IMR-90 (cell line): ENCODE measurements around the gene RFX4. TPM values are rescaled to one million over a fixed set of nuclear protein-coding genes. Genes with fewer than 3 reads are reported as not detected.

Experiments
- ATAC-seq: fragments of 200-7000 bp; cut with Tn5 transposase; 2 replicates; pipeline ENCODE4 v1.9.1; 2020; ENCODE audit warnings: low read depth, mild to moderate bottlenecking, moderate library complexity
- BruUV-seq: library from RNA; stranded (reverse); fragments of 400-500 nt; replicated peaks from 2 replicates; lab custom pipeline; 2021; lab: Mats Ljungman, UMichigan
- CTCF ChIA-PET: fragments of 300-600 bp; formaldehyde crosslinking; extraction: SDS; loops from one replicate; lab custom pipeline; 2021; ENCODE audit warnings: antibody characterized with exemption; lab: Yijun Ruan, JAX
- POLR2A ChIA-PET: fragments of 300-600 bp; sonication (Branson Sonifier 250); formaldehyde crosslinking; loops from one replicate; lab custom pipeline; 2022; ENCODE audit warnings: antibody characterized with exemption; ENCODE audit not compliant: unreplicated experiment; lab: Charles Lee
- DNase-seq: peaks from one replicate; pipeline ENCODE4 v3.0.0; 2013
- H2AFZ ChIP-seq: replicated peaks from 2 replicates; pipeline ENCODE3; 2013; ENCODE audit warnings: low read length, mild to moderate bottlenecking; ENCODE audit not compliant: poor library complexity
- H2AK5ac ChIP-seq: 2 replicates; pipeline ENCODE4 v1.6.1; 2013; ENCODE audit warnings: low read depth, low read length, inconsistent platforms
- H2AK9ac ChIP-seq: replicated peaks from 2 replicates; pipeline ENCODE3; 2013; ENCODE audit warnings: mild to moderate bottlenecking, low read depth, low read length, moderate library complexity; ENCODE audit not compliant: poor library complexity
- H2BK120ac ChIP-seq: 2 replicates; pipeline ENCODE4 v1.6.1; 2013; ENCODE audit warnings: low read depth, low read length, inconsistent platforms
- H2BK15ac ChIP-seq: 3 replicates; pipeline ENCODE4 v1.6.1; 2013; ENCODE audit warnings: low read depth, low read length, inconsistent platforms
- H2BK20ac ChIP-seq: 2 replicates; pipeline ENCODE4 v1.6.1; 2013; ENCODE audit warnings: low read depth, mild to moderate bottlenecking, inconsistent platforms, low read length, moderate library complexity
- H2BK5ac ChIP-seq: 2 replicates; pipeline ENCODE4 v1.6.1; 2013; ENCODE audit warnings: mild to moderate bottlenecking, low read depth, low read length, inconsistent platforms; ENCODE audit not compliant: poor library complexity, severe bottlenecking
- H3K14ac ChIP-seq: replicated peaks from 2 replicates; pipeline ENCODE4 v1.6.1; 2013; ENCODE audit warnings: low read depth, low read length, inconsistent platforms
- H3K18ac ChIP-seq: 2 replicates; pipeline ENCODE4 v1.6.1; 2013; ENCODE audit warnings: low read depth, low read length, control low read depth
- H3K23ac ChIP-seq: 2 replicates; pipeline ENCODE4 v1.6.1; 2013; ENCODE audit warnings: low read depth, low read length, inconsistent platforms
- H3K27ac ChIP-seq: 2 replicates; pipeline ENCODE4 v1.5.1; 2013; ENCODE audit warnings: mild to moderate bottlenecking, control low read depth, low read length; ENCODE audit not compliant: insufficient read depth
- H3K27me3 ChIP-seq: 2 replicates; pipeline ENCODE4 v1.6.1; 2013; ENCODE audit warnings: low read length; ENCODE audit not compliant: control insufficient read depth, insufficient read depth
- H3K36me3 ChIP-seq: 2 replicates; pipeline ENCODE4 v1.6.1; 2013; ENCODE audit warnings: low read length, mixed read lengths; ENCODE audit not compliant: control insufficient read depth, insufficient read depth
- H3K4ac ChIP-seq: 2 replicates; pipeline ENCODE4 v1.6.1; 2013; ENCODE audit warnings: low read depth, low read length, inconsistent platforms
- H3K4me1 ChIP-seq: 2 replicates; pipeline ENCODE4 v1.6.1; 2013; ENCODE audit warnings: low read length, mixed read lengths; ENCODE audit not compliant: control insufficient read depth, insufficient read depth
- H3K4me2 ChIP-seq: 2 replicates; pipeline ENCODE4 v1.6.1; 2013; ENCODE audit warnings: low read depth, mild to moderate bottlenecking, control low read depth, low read length, moderate library complexity
- H3K4me3 ChIP-seq: 2 replicates; pipeline ENCODE4 v1.5.1; 2013; ENCODE audit warnings: low read depth, mild to moderate bottlenecking, control low read depth, low read length, moderate library complexity; ENCODE audit not compliant: insufficient read depth
- H3K56ac ChIP-seq: 2 replicates; pipeline ENCODE4 v1.6.1; 2013; ENCODE audit warnings: low read length, inconsistent platforms; ENCODE audit not compliant: insufficient read depth; ENCODE audit errors: extremely low read depth
- H3K79me1 ChIP-seq, 2 experiments: 2 replicates each; pipeline ENCODE4 v1.6.1; 2013; ENCODE audit warnings: low read length in 2 of 2, inconsistent platforms in 1 of 2, low read depth in 1 of 2
- H3K9ac ChIP-seq: 2 replicates; pipeline ENCODE4 v1.6.1; 2013; ENCODE audit warnings: low read depth, low read length, control low read depth
- H3K9me1 ChIP-seq: 2 replicates; pipeline ENCODE4 v1.6.1; 2013; ENCODE audit warnings: low read length, inconsistent platforms; ENCODE audit not compliant: insufficient read depth
- H3K9me3 ChIP-seq: 2 replicates; pipeline ENCODE4 v1.6.1; 2013; ENCODE audit warnings: low read length; ENCODE audit not compliant: control insufficient read depth, insufficient read depth
- H4K20me1 ChIP-seq: 2 replicates; pipeline ENCODE4 v1.6.1; 2013; ENCODE audit warnings: low read length, inconsistent platforms; ENCODE audit not compliant: insufficient read depth
- H4K5ac ChIP-seq: 2 replicates; pipeline ENCODE4 v1.6.1; 2013; ENCODE audit warnings: mild to moderate bottlenecking, low read depth, low read length, control low read depth
- H4K8ac ChIP-seq, 2 experiments: 2 replicates each; pipeline ENCODE4 v1.6.1; 2013; ENCODE audit warnings: low read depth in 2 of 2, low read length in 2 of 2, control low read depth in 1 of 2, inconsistent platforms in 1 of 2
- H4K91ac ChIP-seq: 2 replicates; pipeline ENCODE4 v1.6.1; 2013; ENCODE audit warnings: low read depth, low read length, inconsistent platforms; ENCODE audit not compliant: insufficient read depth
- MAFK ChIP-seq: IDR thresholded peaks from 2 replicates; pipeline ENCODE4 v1.6.1; 2012; ENCODE audit warnings: low read depth, low read length, improper control_type of control experiment
- POLR2A ChIP-seq: IDR thresholded peaks from 2 replicates; pipeline ENCODE4 v1.6.1; 2012; ENCODE audit warnings: mild to moderate bottlenecking, low read depth, low read length
- RAD21 ChIP-seq: IDR thresholded peaks from 2 replicates; pipeline ENCODE4 v1.6.1; 2012; ENCODE audit warnings: low read length, improper control_type of control experiment
- RCOR1 ChIP-seq: IDR thresholded peaks from 2 replicates; pipeline ENCODE4 v1.6.1; 2012; ENCODE audit warnings: mild to moderate bottlenecking, low read length, improper control_type of control experiment; ENCODE audit not compliant: insufficient replicate concordance
- dilution Hi-C: fragments of 300-500 bp; cut with HindIII; formaldehyde crosslinking; loops from one replicate; pipeline ENCODE4 v1.14.3; 2018; ENCODE audit warnings: low sequenced_read_pairs; ENCODE audit not compliant: unreplicated experiment
- in situ Hi-C: fragments of 300-500 bp; cut with MboI; formaldehyde crosslinking; loops from 3 replicates; pipeline ENCODE4 v1.14.3; 2019; ENCODE audit warnings: low sequenced_read_pairs, inconsistent platforms, mixed read lengths
- intact Hi-C: fragments of 100-400 bp; cut with micrococcal nuclease; formaldehyde crosslinking; loops from 2 replicates; pipeline ENCODE4 v1.10.0; 2022
- polyA plus RNA-seq, 3 experiments: library from polyadenylated mRNA; depleted of rRNA; stranded (reverse); fragments of >200 nt; gene quantifications; 2 replicates each; pipeline ENCODE4 v1.2.3, GENCODE V29; 2012; ENCODE audit warnings: low replicate concordance in 1 of 3
- total RNA-seq: library from RNA; depleted of rRNA; stranded (reverse); fragments of >200 nt; gene quantifications from 2 replicates; pipeline ENCODE4 v1.2.3, GENCODE V29; 2012
- TF ChIP-seq, protein P1 (sequence below): fragments of 150-350 bp; IDR thresholded peaks from 2 replicates; pipeline ENCODE4 v1.6.1; 2016; ENCODE audit warnings: low read depth, mild to moderate bottlenecking, low read length, moderate library complexity, borderline replicate concordance

The RFX4 gene
- total and polyA plus RNA-seq, 2 of the 4 experiments (the other 2 are of a cell fraction) = not detected

GRCh38 chr12:106541201-106541600 lies 41.6 kb upstream of the RFX4 start:
- no peaks in the 10 kb centered on the region for H3K27me3 ChIP-seq
- H2AK9ac ChIP-seq = no peak overlapping the region
- no peak overlapping the region for H3K4ac ChIP-seq
- no peak overlapping the region for H4K8ac ChIP-seq
- no peaks in the 10 kb centered on the region for H3K9me3 ChIP-seq
- H4K91ac ChIP-seq = no peak overlapping the region
- H3K9me1 ChIP-seq = no peaks in the 10 kb centered on the region
- no peak overlapping the region for H3K9ac ChIP-seq
- no TSS peak for BruUV-seq
- no peaks in the 10 kb centered on the region for H3K4me1 ChIP-seq
- no peak overlapping the region for H3K4me3 ChIP-seq
- no peak overlapping the region for H2AK5ac ChIP-seq
- H2BK20ac ChIP-seq = no peak overlapping the region
- no peak overlapping the region for H2BK15ac ChIP-seq
- DNase-seq (no peak), ATAC-seq (no peak)
- intact Hi-C loops = no loop called here
- no peak overlapping the region for H3K56ac ChIP-seq
- no peak overlapping the region for H3K23ac ChIP-seq
- H2AFZ ChIP-seq = no peak overlapping the region
- no peak for TF ChIP-seq POLR2A
- TF ChIP-seq, protein P1, sequence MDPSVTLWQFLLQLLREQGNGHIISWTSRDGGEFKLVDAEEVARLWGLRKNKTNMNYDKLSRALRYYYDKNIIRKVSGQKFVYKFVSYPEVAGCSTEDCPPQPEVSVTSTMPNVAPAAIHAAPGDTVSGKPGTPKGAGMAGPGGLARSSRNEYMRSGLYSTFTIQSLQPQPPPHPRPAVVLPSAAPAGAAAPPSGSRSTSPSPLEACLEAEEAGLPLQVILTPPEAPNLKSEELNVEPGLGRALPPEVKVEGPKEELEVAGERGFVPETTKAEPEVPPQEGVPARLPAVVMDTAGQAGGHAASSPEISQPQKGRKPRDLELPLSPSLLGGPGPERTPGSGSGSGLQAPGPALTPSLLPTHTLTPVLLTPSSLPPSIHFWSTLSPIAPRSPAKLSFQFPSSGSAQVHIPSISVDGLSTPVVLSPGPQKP = no peak
- TF ChIP-seq RCOR1 = no peak
- no peak for TF ChIP-seq MAFK
- TF ChIP-seq RAD21 = no peak
- H3K18ac ChIP-seq = no peak overlapping the region
- no peaks in the 10 kb centered on the region for H3K36me3 ChIP-seq
- in situ Hi-C loops = no loop called here
- no peak overlapping the region for H3K4me2 ChIP-seq
- no peaks in the 10 kb centered on the region for H3K79me1 ChIP-seq
- dilution Hi-C loops = no loop called here
- H4K20me1 ChIP-seq = no peaks in the 10 kb centered on the region
- H3K27ac ChIP-seq = no peak overlapping the region
- ChIA-PET POLR2A (no interaction called here), CTCF (no interaction called here)
- H2BK5ac ChIP-seq = no peak overlapping the region
- no peak overlapping the region for H3K14ac ChIP-seq
- H2BK120ac ChIP-seq = no peak overlapping the region
- no peak overlapping the region for H4K5ac ChIP-seq
